Jurkat, Clone E6-1 (cell line): ENCODE data around the gene VWA2.
"Not testable (repeated sequence)": the region's sequence is repeated elsewhere in the genome, so short reads cannot be mapped to it uniquely, and the experiment has no call there.

Source experiments
- DNase-seq: peaks from one replicate; pipeline ENCODE4 v3.0.0-alpha.2; 2011; ENCODE audit warnings: low read depth, low spot score
- H3K4me3 ChIP-seq: 2 replicates; pipeline ENCODE4 v1.5.1; 2011; ENCODE audit warnings: mild to moderate bottlenecking, low read length, control low read depth, moderate library complexity

Gene VWA2

DNA sequence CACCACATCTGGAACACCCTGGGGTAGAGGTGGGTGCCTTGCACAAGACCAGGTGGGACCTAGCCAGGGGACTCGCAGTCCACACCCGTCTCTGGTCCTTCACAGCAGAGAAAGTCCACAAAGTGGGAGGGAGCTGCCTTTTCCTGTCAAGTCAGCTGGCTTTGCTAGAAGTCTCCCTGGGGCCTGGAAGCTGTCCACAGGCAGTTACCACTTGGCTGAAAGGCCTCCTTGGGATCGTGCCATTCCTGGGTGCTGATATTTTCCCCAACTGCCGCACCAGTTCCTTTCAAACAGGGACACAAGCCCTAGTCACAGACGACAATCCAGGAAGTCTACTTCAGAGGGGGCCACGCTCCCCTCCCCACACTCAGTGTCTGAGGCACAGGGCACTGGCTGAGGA lies 89.8 kb downstream of the VWA2 start:
- no peak for DNase-seq
- H3K4me3 ChIP-seq: no peak overlapping the region

DNA sequence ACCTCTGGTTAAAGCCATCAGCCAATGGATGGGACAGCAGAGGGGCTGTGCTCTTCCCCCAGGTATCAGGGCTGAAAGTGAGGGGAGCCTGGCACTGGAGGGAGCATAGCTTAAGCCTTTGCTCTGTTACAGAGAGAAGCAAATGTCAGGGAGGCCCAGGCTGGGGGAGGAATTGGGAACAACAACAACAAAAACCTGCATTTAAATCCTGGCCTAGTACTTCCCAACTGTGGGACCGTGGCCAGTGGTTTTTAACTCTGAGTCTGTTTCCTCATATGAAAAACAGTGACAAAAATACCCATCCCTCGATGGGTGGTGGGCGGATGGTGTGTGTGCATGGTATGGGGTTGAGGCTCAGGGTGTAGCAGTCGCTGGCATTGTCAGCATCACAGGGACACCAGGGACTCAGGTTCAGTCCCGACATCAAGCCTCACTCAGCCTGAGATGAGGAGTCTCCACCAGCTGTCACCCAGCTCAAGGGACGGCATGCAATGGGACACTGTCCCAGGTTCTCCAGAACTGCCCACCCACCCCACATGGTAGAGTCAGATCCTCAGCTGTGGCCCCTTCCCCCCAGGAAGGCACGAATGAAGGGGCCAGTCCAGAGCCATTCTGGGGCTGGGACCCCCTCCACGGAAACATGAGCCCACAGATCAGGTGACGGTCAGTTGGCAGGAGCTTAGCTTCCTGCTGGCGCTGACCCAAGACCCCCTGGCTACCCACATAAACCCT lies 90.7 kb downstream of the VWA2 start:
- DNase-seq: no peak
- H3K4me3 ChIP-seq: no peak overlapping the region

DNA sequence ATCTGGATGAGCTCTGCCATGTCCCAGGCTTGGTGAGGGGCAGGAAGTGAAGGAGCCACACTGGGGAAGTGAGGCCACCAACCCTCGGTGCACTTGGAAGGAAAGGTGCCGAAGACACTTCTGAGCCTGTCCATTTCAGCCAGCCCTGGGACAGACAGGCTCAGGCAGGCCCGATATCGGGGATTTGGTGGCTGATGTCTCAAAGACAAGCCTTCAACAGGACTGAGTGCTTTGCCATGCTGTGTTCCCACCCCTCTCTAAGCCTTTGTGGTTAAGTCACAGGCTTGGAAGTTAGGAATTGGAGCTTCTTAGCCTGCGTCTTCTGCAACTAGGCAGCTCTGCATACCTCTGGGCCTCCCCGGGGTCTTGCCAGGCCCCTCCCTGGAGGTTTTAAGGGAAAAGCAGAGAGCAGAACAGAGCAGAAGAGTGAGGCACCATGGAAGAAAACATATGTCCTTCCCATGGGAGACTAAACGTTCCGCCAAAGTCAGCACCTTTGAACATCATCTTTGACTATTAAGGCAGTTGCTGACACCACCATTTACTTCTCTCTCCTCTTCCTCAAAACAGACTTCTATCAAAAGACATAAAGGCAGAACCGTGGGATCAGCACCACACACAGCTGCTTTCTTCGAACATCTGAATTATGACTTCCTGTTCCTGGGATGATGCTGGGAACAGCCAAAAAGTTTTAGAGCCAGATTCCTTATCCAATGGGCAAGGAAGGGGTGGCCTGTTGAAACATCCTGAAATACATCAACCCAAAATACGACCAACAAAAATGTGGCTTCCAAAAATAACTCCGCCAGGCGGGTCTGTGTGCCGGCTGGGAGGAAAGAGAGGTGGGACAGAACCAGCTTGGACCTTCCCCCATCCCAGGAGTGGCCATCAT lies 93.5 kb downstream of the VWA2 start:
- no peak overlapping the region for H3K4me3 ChIP-seq
- no peak for DNase-seq

DNA sequence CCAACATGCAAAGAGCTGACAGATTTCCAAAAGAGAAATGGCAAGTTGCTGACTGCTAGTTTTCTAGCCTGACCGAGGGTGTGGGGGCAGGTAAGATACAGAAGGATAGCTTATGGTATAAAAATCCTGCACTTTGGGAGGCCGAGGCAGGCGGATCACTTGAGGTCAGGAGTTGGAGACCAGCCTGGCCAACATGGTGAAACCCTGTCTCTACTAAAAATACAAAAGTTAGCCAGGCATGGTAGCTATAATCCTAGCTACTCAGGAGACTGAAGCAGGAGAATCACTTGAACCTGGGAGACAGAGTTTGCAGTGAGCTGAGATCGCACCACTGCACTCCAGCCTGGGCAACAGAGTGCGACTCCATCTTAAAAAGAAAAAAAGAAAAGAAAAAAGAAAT lies 94.4 kb downstream of the VWA2 start:
- DNase-seq, H3K4me3 ChIP-seq: not testable (repeated sequence)

DNA sequence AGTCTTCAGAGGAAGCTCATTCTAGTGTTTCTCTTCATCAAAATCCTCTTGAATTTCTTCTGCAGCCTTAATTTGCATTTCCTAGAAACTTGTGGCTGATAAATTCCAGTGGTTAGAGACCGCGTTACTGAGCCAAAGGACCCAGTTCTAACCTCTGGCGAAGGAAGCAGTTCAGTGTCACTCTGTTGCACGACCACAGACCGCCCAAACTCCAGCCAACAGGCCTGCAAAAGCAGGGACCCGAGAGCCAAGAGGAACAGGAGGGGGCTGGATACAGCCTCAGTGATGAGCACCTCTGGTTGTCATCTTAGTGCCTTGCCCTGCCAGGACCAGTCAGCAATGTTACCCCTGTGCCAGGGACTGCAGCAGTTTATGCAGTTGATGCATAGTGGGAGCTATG lies 95.2 kb downstream of the VWA2 start:
- DNase-seq: no peak
- H3K4me3 ChIP-seq: no peak overlapping the region

DNA sequence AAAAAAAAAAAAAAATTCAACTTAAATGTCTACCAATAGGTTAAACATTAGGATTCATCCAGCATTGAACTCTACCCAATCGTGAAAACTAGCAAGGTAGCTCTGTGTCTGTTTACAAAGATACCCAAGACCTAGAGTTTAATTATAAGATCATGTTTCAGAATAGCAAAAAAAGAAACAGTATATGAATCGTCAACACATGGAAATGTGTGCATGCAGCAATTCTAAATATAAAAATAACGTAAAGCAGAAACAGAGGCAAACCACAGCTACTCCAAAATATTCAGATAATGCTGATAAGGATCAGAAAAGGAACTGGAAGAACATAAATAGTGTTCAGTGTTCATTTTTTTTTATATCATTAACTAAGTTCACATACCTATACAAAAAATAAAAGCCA lies 96.6 kb downstream of the VWA2 start:
- H3K4me3 ChIP-seq: no peak overlapping the region
- no peak for DNase-seq

DNA sequence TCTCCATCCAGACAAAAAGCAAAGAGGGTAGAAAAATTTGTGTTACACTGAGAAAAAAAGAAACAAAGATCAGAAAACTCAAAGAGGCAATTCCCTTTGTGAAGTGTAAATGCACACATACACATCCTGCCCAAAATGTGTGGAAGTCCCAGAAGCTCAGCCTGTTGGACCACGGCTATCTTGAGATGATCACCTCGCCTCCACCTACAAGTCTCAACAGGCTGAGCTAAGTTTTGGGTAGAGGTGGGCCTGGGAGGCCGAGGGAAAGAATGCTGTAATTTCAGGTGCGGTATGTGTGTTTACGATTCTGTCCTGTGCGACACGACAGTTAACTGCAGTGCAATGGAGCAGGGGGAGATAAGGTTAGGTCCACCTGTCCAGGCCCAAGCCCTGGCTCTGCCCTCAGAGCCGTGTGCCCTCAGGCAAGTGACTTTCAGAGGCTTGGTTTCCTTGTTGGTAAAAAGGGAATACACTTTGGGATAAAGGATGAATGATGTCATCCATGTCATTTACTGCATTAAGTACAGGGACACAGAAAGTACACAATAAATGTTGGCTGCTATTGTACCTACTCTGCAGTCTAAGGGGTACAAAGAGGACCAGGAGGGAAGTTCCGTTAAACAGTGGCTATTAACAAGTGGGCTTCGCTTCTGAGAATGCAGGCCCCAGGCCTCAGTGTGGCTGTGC lies 97.9 kb downstream of the VWA2 start:
- no peak overlapping the region for H3K4me3 ChIP-seq
- no peak for DNase-seq

DNA sequence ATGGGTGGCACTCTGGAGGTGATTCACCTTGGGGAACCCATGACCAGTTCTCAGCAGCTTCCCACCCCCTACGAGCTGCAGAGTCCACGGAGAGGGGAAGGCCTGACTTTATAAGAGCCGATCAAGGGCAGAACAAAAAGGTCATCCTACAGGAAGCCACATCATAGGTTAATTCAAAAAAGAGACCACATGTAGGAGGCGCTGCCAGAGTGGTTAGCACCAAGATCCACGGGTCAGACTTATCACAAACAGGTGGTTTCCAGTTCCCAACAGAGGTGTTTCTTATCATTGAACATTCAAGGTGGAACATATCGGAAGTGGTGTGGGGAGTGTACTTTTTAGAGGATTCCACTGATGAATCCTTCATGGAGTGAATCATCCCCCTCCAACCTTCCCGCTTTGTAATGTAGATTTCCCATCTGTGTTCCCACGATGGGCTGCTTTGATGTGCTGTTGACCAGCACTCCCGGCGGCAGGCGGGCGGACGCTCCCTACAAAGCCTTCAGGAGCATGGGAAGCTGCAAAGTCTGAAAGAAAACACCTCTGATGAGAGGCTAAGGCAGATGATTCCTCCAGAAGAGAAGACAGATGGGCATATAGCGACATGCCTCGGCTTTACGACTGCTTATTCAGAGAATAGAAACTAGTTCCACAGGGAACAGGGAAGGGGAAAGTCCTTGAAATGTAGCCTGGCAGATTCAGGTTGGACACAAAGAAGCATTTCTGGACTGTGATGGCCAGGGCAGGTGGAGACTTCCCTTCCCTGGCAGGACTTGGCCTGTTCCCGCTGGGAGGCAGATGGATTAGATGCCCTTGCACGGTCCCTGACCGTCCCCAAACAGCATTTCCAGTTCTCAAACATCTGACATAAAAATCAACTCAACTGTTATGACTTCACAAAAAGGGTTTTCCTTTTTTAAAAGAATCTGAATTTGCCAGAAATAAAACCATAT lies 98.7 kb downstream of the VWA2 start:
- DNase-seq: no peak
- H3K4me3 ChIP-seq: no peak overlapping the region

DNA sequence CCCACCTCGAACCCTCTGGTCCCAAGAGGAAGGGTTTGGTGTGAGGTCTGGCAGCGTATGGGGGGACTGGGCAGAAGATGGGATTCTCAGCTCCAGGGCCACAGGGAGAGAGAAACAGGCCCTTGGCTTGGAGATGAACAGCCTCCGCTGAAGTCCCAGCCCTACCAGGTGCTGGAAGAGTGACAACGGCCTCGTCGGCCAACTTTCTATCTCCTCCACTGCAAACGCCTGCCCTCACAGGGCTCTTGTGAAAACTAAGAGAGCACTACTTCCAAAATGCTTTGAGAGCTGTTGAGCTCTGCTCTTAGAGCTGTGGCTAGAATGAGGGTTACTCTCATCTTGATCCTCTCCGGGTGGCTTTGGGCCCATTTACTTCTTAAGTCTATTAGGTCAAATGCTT lies 101.8 kb downstream of the VWA2 start:
- no peak for DNase-seq
- H3K4me3 ChIP-seq: no peak overlapping the region
